Activated CD4-positive, CD25-positive, alpha-beta regulatory T cell treated with anti-CD3 and anti-CD28 coated beads, Interleukin-2, amount 50 U/mL, for 72 hours (primary cell): ENCODE measurements around the gene CCDC157.
"Not testable (repeated sequence)": the region's sequence is repeated elsewhere in the genome, so short reads cannot be mapped to it uniquely, and the experiment has no call there.

Experiments
- DNase-seq: peaks from one replicate; pipeline ENCODE4 v3.0.0; 2021

Gene CCDC157

GRCh38 chr22:30392661-30393321 lies 36.0 kb downstream of the CCDC157 start:
- no peak for DNase-seq

GRCh38 chr22:30393322-30393680 lies 36.5 kb downstream of the CCDC157 start:
- no peak for DNase-seq

DNA sequence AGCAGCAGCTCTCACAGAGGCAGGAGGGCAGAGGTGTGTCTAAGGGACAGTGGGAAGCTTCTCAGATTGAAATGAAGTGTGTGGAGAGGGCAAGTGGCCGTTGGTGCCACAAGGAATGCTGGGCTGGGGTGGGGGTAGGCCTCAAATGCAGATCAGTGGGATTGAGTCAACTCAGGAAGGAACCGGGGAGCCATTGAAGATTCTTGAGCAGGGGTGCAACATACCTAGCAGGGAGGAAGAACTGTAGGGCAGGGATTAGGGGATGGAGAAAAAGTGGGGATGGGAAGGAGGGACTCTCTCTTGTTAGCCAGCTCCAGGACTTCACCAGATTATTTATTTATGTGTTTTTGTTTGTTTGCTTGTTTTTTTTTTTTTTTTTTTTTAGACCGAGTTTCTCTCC lies 37.1 kb downstream of the CCDC157 start:
- no peak for DNase-seq

DNA sequence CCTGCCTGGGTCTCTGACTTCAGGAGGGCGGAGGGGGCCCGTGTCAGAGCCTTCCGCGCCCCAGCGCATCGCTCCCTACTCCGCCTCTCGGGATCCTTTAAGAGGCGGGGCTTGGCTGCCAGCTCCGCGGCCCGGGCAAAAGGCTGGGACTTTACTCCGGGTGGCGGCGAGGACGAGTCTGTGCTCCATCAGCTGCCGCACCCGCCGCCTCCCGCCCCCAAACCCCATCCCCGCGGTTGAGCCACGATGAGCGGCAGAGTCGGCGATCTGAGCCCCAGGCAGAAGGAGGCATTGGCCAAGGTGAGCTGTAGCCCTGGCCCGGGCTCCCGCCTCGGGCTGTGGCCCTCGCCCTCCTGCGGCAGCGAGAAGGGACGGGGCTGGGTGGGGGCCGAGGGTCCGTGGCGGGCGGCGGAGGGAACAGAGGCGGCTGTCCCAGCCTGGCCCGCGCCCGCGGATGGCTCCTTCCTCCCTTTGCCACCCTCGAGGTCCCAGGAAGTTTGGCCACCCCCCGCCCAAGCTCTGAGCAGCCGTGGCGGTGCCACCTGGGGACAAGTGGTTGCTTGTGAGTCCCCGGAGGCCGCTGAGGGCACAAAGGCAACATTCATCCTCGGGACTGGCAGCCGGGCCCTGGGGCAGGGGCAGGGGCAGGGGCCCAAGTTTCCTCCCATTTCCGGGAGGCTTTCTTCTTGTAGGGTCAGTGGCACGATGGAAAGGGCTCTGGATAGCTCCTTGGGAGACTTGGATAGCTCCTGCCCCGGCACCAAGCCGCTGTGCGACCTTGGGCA lies 40.3 kb downstream of the CCDC157 start, which contains the start of gene SEC14L2:
Gene SEC14L2 (plus strand): TSS at position 148 of the 785 bp plus-strand sequence. CDS start 99 bp downstream, at position 247.
- DNase-seq: peak; percentile 54

- no peak for DNase-seq
Observed at GRCh38 chr22:30397656-30398635, 41.1 kb downstream of the CCDC157 start.

GRCh38 chr22:30398685-30399680 lies 42.2 kb downstream of the CCDC157 start:
- no peak for DNase-seq

- no peak for DNase-seq
Observed at GRCh38 chr22:30399718-30400117, 42.9 kb downstream of the CCDC157 start.

DNA sequence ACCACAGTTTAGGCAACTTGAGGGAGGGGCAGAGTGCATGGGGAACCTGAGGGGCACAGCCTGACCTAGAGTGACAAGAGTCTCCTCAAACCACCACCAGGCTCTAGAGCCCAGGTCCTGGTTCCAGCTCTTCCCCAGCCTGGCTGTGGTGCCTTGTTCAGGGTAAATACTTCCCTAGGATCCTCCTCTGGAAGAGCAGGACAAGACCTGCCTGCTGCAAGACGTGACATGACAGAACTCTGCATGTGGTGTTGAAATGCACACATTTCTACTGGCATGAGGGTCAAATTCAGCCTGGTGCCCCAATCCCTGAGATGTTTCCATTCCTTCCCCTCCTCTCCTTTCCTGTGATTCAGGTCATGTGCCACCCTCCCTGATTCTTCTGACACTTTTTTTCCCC lies 43.4 kb downstream of the CCDC157 start:
- DNase-seq: no peak

DNA sequence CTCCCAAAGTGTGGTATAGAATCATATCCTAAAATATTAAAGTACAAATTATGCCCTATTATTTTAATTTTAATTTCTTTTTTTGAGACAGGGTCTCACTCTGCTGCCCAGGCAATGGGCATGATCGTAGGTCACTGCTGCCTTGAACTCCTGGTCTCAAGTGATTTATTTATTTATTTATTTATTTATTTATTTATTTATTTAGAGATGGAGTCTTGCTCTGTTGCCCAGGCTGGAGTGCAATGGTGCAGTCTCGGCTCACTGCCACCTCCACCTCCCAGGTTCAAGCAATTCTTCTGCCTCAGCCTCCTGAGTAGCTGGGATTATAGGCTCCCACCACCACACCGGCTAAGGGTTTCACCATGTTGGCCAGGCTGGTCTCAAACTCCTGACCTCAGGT lies 44.2 kb downstream of the CCDC157 start:
- not testable (repeated sequence) for DNase-seq

- DNase-seq: no peak
Observed at GRCh38 chr22:30402028-30402765, 45.4 kb downstream of the CCDC157 start.

GRCh38 chr22:30402766-30403104 lies 45.9 kb downstream of the CCDC157 start:
- DNase-seq: not testable (repeated sequence)

- DNase-seq: no peak
Observed at GRCh38 chr22:30404307-30404706, 47.5 kb downstream of the CCDC157 start.

DNA sequence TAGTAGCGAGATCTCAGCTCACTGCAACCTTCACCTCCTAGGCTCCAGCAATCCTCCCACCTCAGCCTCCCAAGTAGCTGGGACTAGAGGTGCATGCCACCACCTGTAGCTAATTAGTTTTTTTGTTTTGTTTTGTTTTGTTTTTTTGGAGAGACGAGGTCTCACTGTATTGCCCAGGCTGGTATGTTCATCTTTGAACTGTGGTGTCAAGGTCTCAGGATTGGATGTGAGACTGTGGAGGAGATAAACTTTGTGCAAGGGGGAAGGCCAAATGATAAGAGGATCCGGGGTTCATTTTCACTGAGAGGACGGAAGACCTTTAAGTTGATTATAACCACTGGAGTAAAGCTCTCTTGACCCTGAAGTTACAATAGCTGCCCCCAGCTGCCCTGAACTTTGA lies 48.9 kb downstream of the CCDC157 start:
- no peak for DNase-seq

DNA sequence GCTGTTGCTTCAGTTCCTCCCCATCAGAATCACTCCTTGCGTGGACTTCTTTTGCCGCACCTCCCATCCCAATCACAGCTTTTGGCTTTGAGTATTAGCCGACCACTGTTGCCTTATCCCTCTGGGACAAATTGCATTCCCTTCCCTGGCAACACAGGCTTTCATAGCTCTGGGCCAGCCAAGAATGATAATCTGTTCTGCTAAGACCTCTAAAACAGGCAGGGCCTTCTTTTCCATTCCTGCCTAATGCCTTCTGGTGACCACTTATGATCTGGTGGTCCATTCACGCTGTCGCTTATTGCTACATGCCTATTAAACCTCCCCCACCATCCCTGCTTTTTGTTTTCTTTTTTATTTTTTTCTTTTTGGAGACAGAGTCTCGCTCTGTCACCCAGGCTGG lies 49.6 kb downstream of the CCDC157 start:
- no peak for DNase-seq

DNA sequence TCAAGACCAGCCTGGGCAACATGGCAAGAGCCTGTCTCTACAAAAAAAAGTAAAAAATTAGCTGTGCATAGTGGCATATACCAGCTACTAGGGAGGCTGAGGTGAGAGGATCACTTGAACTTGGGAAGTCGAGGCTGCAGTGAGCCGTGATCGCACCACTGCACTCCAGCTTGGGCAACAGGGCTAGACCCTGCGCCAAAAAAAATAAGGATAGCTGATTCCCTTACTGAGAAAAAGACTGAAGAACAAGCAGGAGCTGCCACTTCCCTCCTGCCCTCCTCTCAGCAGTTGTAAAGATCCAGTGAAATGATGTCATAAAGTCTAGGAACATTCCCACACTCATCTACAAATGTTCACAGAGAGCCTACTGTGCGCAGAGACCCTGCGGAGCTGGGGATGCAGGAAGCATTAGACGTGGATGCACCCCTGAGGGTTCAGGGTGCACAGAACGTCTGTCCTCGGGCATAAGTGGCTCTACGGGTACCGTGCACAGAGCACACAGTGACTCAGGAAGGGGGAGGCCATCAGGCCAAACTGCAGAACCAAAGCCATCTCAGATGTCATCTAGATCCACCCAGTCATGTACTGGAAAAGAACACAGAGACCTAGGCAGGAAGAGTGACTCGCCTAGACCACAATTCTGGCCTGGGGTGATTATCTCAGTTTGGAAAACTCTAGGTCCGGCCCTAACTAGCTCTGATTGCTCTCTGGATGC lies 51.7 kb downstream of the CCDC157 start:
- no peak for DNase-seq

- no peak for DNase-seq
Observed at GRCh38 chr22:30411780-30412179, 55.0 kb downstream of the CCDC157 start.

DNA sequence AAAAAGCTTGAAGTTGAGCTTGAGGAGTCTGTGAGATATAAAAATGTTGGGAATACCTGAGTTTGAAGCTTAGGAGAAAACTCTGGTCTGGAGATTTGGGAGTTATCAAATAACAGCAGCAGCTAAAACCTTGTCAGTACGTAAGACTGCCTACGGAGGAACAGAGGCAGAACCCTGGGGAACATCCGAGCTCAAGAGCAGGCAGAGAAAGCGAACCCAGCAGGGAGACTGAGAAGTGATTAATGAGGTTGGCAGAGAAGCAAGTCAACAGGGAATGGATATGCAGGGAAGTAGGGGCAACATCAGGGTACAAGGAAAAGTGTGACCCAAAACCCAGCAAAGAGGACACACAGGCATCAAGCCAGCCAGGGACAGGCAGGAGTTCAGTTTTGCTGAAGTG lies 56.2 kb downstream of the CCDC157 start:
- DNase-seq: no peak

DNA sequence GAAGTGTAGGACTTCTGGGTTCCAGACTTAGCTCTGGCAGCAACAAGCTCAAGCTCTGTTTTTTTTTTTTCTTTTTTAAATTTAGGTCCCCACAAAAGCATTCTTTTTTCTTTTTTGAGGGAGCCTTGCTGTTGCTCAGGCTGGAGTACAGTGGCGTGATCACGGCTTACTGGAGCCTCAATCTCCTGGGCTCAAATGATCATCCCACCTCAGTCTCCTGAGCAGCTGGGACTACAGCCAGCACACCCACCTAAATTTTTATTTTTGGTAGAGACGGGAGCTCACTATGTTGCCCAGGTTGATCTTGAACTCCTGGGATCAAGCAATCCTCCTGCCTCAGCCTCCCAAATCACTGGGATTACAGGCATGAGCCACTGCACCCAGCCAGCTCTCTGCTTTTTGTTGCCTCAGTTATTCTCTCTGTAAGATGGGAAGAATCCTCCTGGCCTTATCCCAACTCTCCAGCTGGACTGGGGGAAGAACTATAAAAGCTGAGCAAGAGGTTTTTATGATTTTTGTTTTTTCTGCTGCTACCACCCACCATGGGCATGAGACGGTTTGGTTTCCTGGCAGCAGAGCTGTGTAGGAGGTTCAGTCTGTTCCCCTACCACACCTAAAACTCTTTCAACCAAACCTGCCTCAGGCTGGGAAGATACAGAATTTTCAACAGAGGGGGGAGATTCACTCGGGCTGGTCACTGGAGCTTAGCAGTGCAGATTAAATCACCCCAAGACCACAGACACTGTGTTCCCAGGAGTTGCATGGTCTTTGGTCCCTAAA lies 57.1 kb downstream of the CCDC157 start:
- no peak for DNase-seq

- no peak for DNase-seq
Observed at GRCh38 chr22:30414525-30415047, 57.8 kb downstream of the CCDC157 start.

GRCh38 chr22:30416403-30416802 lies 59.6 kb downstream of the CCDC157 start:
- no peak for DNase-seq
